ENCODE results near the gene F11. TPM values are rescaled to one million over a fixed set of nuclear protein-coding genes. Genes with fewer than 3 reads are reported as not detected.

F11 gene
- total RNA-seq: not detected

- POLR2A ChIA-PET: interaction anchor here (0.6 kb wide), 1 partner anchor 389 kb away, joined by 3 read pairs; no protein-coding TSS in a partner anchor
- Mint-ChIP-seq H3K27ac (no peak within 1 kb of the TSS), H3K9me3 (ENCODE audit: low read depth) (no peaks in the 10 kb centered on the region), H3K36me3 (ENCODE audit: low read depth) (no peaks in the 10 kb centered on the region), H3K27me3 (peaks cover 17% of the 10 kb centered on the region), H3K4me3 (no peak within 1 kb of the TSS), H3K4me1 (no peaks in the 10 kb centered on the region)
- intact Hi-C loops (cut with DNase I, micrococcal nuclease): no loop called here
- CTCF ChIA-PET: no interaction called here
- ATAC-seq: no peak
- DNase-seq: no peak
Measured at GRCh38 chr4:186265683-186266652, at the start of gene F11. TSS of gene F11 (plus strand) at chr4:186266189. CDS start at chr4:186267137, 948 bp downstream.

- DNase-seq: no peak
- Mint-ChIP-seq H3K9me3 (ENCODE audit: low read depth) (no peaks in the 10 kb centered on the region), H3K4me1 (no peaks in the 10 kb centered on the region), H3K4me3 (no peak overlapping the region), H3K27ac (no peak overlapping the region), H3K36me3 (ENCODE audit: low read depth) (peaks cover 7% of the 10 kb centered on the region), H3K27me3 (peaks cover 2% of the 10 kb centered on the region)
- ATAC-seq: no peak
- CTCF ChIA-PET: interaction anchor here (0.7 kb wide), 1 partner anchor 1542 kb away, joined by 3 read pairs; no protein-coding TSS in a partner anchor
- POLR2A ChIA-PET: no interaction called here
- intact Hi-C loops (cut with DNase I, micrococcal nuclease): no loop called here
Measured at GRCh38 chr4:186216465-186217024, 49.4 kb upstream of the F11 start.

DNA sequence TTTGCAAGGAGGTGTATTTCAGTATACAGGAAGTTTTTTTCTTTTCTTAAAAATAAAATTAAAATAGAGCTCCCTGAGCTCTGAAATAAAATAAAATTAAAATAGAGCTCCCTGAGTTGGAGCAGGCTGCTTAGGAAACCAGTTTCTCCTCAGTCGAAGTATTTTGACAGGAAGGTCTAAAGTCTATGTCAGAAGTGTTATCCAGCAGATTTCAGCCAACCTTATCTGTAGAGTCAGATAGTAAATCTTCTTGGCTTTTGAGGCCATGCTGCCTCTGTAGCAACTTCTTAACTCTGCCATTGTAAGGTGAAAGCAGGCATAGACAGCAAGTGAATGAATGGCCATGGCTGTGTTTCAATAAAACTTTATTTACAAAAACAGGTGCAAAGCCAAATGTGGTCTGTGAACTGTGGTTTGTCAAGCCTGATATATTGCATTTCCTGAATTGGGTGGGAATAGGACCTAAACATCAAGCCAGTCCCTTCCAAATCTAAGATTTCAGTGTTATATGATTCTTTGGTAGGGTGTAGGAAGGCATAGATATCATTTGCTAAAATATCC, 48.2 kb upstream of the F11 start:
- Mint-ChIP-seq H3K36me3 (ENCODE audit: low read depth) (peaks cover 3% of the 10 kb centered on the region), H3K27me3 (peaks cover 2% of the 10 kb centered on the region), H3K4me3 (no peak overlapping the region), H3K27ac (no peak overlapping the region), H3K9me3 (ENCODE audit: low read depth) (no peaks in the 10 kb centered on the region), H3K4me1 (no peaks in the 10 kb centered on the region)
- DNase-seq (no peak), ATAC-seq (no peak)
- CTCF ChIA-PET: no interaction called here
- intact Hi-C loops (cut with DNase I, micrococcal nuclease): no loop called here
- POLR2A ChIA-PET: no interaction called here

DNA sequence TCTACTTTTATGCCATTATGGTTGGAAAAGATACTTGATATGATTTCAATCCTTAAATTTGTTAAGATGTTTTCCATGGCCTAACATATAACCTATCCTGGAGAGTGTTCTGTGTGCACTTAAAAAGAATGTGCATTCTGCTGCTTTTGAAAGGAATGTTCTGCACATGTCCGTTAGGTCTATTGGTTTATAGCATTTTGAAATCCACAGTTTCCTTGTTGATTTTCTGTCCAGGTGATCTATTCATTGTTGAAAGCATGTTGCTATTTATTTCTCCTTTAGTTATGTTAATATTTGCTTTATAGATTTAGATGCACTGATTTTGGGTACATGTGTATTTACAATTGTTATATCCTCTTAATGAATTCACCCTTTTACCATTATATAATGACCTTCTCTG, 44.4 kb upstream of the F11 start:
- no peak for DNase-seq
- Mint-ChIP-seq H3K9me3 (ENCODE audit: low read depth) (peaks cover 17% of the 10 kb centered on the region), H3K27me3 (peaks cover 2% of the 10 kb centered on the region), H3K27ac (no peak overlapping the region), H3K36me3 (ENCODE audit: low read depth) (peaks cover 26% of the 10 kb centered on the region), H3K4me1 (no peaks in the 10 kb centered on the region), H3K4me3 (no peak overlapping the region)
- CTCF ChIA-PET: no interaction called here
- POLR2A ChIA-PET: no interaction called here
- ATAC-seq: no peak
- intact Hi-C loops (cut with DNase I, micrococcal nuclease): no loop called here

- ChIA-PET CTCF (interaction anchor here (1.0 kb wide), 1 partner anchor 10 kb away, joined by 3 read pairs; no protein-coding TSS in a partner anchor), POLR2A (no interaction called here)
- Mint-ChIP-seq H3K27ac (no peak overlapping the region), H3K4me1 (no peaks in the 10 kb centered on the region), H3K27me3 (peaks cover 2% of the 10 kb centered on the region), H3K36me3 (ENCODE audit: low read depth) (peaks cover 28% of the 10 kb centered on the region), H3K9me3 (ENCODE audit: low read depth) (peaks cover 19% of the 10 kb centered on the region), H3K4me3 (no peak overlapping the region)
- intact Hi-C loops (cut with DNase I, micrococcal nuclease): no loop called here
- DNase-seq (no peak), ATAC-seq (no peak)
Measured at GRCh38 chr4:186225848-186226247, 40.1 kb upstream of the F11 start.

- DNase-seq (no peak), ATAC-seq (no peak)
- Mint-ChIP-seq H3K9me3 (ENCODE audit: low read depth) (peaks cover 19% of the 10 kb centered on the region), H3K27me3 (no peaks in the 10 kb centered on the region), H3K36me3 (ENCODE audit: low read depth) (peaks cover 25% of the 10 kb centered on the region), H3K4me1 (no peaks in the 10 kb centered on the region), H3K27ac (no peak overlapping the region), H3K4me3 (no peak overlapping the region)
- intact Hi-C loops (cut with DNase I, micrococcal nuclease): no loop called here
- POLR2A ChIA-PET: no interaction called here
- CTCF ChIA-PET: no interaction called here
Measured at GRCh38 chr4:186226521-186227189, 39.3 kb upstream of the F11 start.

DNA sequence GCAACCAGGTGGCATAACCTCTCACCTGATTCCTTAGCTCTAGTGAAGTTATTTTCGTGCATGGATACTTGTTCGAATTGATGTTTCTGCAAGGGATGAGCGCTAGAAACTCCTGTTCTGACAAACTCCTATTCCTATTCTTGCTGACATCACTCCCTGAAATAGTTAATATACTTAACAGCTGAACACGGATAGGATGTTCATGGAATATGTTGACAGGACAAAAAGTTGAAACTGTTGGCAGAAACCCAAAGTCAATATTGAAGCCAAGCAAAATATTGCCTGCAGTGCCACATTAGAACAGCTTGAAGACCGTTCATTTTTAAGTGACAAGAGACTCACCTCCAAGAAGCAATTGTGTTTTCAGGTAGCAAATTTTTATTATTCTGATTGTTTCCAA, 38.8 kb upstream of the F11 start, which contains the start of gene KLKB1:
KLKB1 (plus strand) TSS at position 287 of the 400 bp plus-strand sequence. CDS start 689 bp downstream, outside the sequence.
- Mint-ChIP-seq H3K4me3 (no peak within 1 kb of the TSS), H3K27me3 (no peaks in the 10 kb centered on the region), H3K4me1 (no peaks in the 10 kb centered on the region), H3K9me3 (ENCODE audit: low read depth) (peaks cover 19% of the 10 kb centered on the region), H3K36me3 (ENCODE audit: low read depth) (peaks cover 25% of the 10 kb centered on the region), H3K27ac (no peak within 1 kb of the TSS)
- ChIA-PET POLR2A (no interaction called here), CTCF (interaction anchor here (0.8 kb wide), 1 partner anchor 338 kb away, joined by 3 read pairs; no protein-coding TSS in a partner anchor)
- intact Hi-C loops (cut with DNase I, micrococcal nuclease): no loop called here
- ATAC-seq: no peak
- no peak for DNase-seq

DNA sequence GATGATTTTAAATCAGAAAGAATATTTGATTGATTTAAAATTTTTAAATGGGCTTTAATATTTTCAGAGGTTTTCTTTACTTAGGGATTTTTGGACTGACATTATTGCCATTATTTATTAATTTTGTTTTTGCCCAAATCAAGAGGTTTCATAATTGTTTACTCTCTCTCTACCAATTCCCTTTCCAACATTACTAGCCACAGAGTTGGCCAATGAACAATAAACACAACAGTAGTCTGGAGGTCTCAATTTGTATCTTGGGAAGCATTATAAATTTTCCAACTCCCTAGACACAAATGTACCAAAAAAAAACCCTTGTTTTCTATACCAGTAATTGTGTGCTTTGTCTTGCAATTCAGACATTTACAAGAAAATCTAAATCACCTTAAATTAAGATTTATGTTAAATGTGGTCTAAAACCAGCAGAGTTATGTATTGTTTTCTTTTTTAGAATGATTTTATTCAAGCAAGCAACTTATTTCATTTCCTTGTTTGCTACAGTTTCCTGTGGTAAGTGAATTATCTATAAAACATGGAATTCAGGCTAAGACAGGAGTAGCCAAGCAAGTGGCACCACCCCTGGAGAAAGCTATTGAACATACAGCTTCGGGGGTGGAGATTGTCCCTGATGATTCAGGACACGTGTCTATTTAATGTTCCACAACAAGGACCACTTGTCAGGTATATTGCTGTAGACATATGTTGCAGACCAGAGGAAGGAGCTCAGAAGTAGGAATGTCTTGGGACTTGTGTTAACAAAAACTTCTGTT, 38.1 kb upstream of the F11 start:
- H3K4me3 Mint-ChIP-seq: no peak overlapping the region
- H3K27ac Mint-ChIP-seq: no peak overlapping the region
- peaks cover 24% of the 10 kb centered on the region for H3K36me3 Mint-ChIP-seq (ENCODE audit: low read depth)
- ATAC-seq: no peak
- H3K4me1 Mint-ChIP-seq: no peaks in the 10 kb centered on the region
- DNase-seq: no peak
- H3K27me3 Mint-ChIP-seq: no peaks in the 10 kb centered on the region
- POLR2A ChIA-PET: no interaction called here
- CTCF ChIA-PET: interaction anchor here (0.8 kb wide), 1 partner anchor 338 kb away, joined by 3 read pairs; no protein-coding TSS in a partner anchor
- peaks cover 18% of the 10 kb centered on the region for H3K9me3 Mint-ChIP-seq (ENCODE audit: low read depth)
- intact Hi-C loops (cut with DNase I, micrococcal nuclease): no loop called here

- intact Hi-C loops (cut with DNase I, micrococcal nuclease): no loop called here
- peaks cover 16% of the 10 kb centered on the region for H3K9me3 Mint-ChIP-seq (ENCODE audit: low read depth)
- DNase-seq: no peak
- no peak overlapping the region for H3K27ac Mint-ChIP-seq
- ATAC-seq: no peak
- H3K4me3 Mint-ChIP-seq: no peak overlapping the region
- peaks cover 18% of the 10 kb centered on the region for H3K36me3 Mint-ChIP-seq (ENCODE audit: low read depth)
- ChIA-PET CTCF (no interaction called here), POLR2A (no interaction called here)
- no peaks in the 10 kb centered on the region for H3K4me1 Mint-ChIP-seq
- no peaks in the 10 kb centered on the region for H3K27me3 Mint-ChIP-seq
Measured at GRCh38 chr4:186228514-186228894, 37.5 kb upstream of the F11 start.

DNA sequence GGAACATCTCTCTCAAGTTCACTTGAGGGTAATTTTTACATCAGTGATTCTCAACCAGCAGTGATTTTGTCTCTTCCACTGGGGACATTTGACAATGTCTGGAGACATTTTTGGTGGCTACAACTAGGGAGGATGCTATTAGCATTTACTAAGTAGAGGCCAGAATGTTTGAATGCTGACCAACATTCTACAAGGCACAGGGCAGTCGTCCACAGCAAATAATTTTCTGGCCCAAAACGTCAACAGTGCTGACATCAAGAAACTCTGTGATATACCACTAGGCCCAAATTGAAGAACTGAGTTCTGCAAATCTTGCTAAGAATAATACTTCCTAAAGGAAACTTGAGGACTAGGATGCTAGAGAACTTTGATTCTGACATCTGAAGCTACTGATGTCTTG, 31.6 kb upstream of the F11 start:
- CTCF ChIA-PET: no interaction called here
- H3K4me1 Mint-ChIP-seq: no peaks in the 10 kb centered on the region
- no peak overlapping the region for H3K27ac Mint-ChIP-seq
- H3K27me3 Mint-ChIP-seq: no peaks in the 10 kb centered on the region
- intact Hi-C loops (cut with DNase I, micrococcal nuclease): no loop called here
- H3K4me3 Mint-ChIP-seq: no peak overlapping the region
- ATAC-seq (no peak), DNase-seq (no peak)
- no peaks in the 10 kb centered on the region for H3K9me3 Mint-ChIP-seq (ENCODE audit: low read depth)
- peaks cover 2% of the 10 kb centered on the region for H3K36me3 Mint-ChIP-seq (ENCODE audit: low read depth)
- POLR2A ChIA-PET: no interaction called here

DNA sequence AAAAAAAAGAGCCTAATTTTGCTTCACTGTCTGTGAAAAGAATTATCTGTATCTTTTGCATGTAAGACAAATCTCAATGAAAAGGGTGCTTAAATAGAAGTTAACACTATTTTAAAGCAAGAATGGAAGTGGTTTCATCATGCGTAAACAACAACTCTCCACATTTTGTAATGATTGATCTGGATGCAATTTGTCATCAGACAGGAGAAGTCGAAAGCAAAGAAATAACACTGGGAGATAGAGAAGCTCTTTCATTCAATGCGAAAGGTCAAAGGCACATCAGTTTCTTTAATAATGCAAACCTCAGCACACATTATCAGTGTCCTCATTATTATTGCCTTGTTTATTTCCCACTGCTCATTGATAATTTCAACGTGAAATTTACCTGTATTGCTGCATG, 29.9 kb upstream of the F11 start:
- Mint-ChIP-seq H3K27ac (no peak overlapping the region), H3K4me3 (no peak overlapping the region), H3K36me3 (ENCODE audit: low read depth) (peaks cover 2% of the 10 kb centered on the region), H3K9me3 (ENCODE audit: low read depth) (no peaks in the 10 kb centered on the region), H3K4me1 (no peaks in the 10 kb centered on the region), H3K27me3 (no peaks in the 10 kb centered on the region)
- intact Hi-C loops (cut with DNase I, micrococcal nuclease): no loop called here
- no peak for DNase-seq
- ChIA-PET POLR2A (no interaction called here), CTCF (interaction anchor here (0.6 kb wide), 1 partner anchor 11 kb away, joined by 3 read pairs; no protein-coding TSS in a partner anchor)
- no peak for ATAC-seq
